ENCODE measurements around the gene TMEM218.

DNA sequence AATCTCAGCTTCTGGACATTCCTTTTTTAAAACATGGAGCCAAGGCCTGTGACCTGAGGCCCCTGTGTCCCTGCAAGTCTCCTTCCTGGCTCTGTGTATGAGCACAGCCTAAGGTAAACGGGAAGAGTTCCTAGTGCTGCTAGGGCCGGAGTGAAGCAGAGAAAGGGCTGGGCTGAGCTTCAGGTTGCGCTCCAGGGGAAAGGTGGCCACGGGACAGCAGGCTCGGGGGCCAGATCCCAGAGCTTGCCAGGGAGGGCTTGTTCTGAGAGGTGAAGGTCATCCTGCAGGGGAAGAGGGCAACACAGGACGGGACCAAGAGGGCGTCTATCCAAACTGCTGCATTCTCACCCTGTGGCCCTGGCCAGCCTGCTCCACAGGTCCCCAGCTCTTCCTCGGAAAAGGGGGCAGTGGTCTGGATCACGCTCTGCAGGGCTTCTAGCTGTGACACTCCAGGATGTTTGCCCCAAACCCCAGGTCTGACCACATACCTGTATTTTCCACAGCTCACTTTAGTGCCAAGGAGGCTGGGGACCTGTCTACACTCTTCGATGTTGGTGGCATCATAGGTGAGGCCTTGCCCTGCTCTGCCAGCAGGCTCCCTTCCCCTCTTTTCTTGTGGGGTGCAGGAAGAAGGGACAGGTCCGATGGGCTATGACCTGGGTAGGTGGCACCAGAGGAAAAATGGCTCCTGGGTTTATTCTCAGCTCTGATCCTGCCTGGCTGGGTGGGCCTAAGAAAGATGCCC lies 27.9 kb downstream of the TMEM218 start:
- TF ChIP-seq, protein P1, sequence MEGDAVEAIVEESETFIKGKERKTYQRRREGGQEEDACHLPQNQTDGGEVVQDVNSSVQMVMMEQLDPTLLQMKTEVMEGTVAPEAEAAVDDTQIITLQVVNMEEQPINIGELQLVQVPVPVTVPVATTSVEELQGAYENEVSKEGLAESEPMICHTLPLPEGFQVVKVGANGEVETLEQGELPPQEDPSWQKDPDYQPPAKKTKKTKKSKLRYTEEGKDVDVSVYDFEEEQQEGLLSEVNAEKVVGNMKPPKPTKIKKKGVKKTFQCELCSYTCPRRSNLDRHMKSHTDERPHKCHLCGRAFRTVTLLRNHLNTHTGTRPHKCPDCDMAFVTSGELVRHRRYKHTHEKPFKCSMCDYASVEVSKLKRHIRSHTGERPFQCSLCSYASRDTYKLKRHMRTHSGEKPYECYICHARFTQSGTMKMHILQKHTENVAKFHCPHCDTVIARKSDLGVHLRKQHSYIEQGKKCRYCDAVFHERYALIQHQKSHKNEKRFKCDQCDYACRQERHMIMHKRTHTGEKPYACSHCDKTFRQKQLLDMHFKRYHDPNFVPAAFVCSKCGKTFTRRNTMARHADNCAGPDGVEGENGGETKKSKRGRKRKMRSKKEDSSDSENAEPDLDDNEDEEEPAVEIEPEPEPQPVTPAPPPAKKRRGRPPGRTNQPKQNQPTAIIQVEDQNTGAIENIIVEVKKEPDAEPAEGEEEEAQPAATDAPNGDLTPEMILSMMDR (IDR thresholded peaks at IDR 0.05), result no peak
- no peak for TF ChIP-seq POLR2A (IDR thresholded peaks at IDR 0.05)
